Measurements from ENCODE around the gene KCNK13.

- TF ChIP-seq CTCF (IDR thresholded peaks at IDR 0.05; ENCODE audit: low read depth, low read length, poor library complexity, severe bottlenecking) (no peak), EZH2phosphoT487 (IDR thresholded peaks at IDR 0.05; ENCODE audit: borderline replicate concordance, low read length) (no peak)
Observed at GRCh38 chr14:90019824-90020523, 41.8 kb upstream of the KCNK13 start.
